DOHH2 (cell line): ENCODE data around the gene TRIM14.

Source experiments
- H3F3A ChIP-seq: fragments of 200-600 bp; sonication (generic), shearing (Covaris generic); 2 replicates; pipeline ENCODE4 v1.6.0; 2016; ENCODE audit warnings: antibody characterized with exemption, mild to moderate bottlenecking; ENCODE audit not compliant: control insufficient read depth, insufficient read depth
- H3K27ac ChIP-seq: fragments of 200-600 bp; sonication (generic); 2 replicates; pipeline ENCODE4 v1.5.1; 2014; ENCODE audit warnings: low read depth, mild to moderate bottlenecking, low read length, moderate library complexity
- H3K27me3 ChIP-seq: fragments of 200-600 bp; sonication (generic); 2 replicates; pipeline ENCODE4 v1.6.1; 2014; ENCODE audit warnings: mild to moderate bottlenecking, low read length, mixed read lengths; ENCODE audit not compliant: control insufficient read depth
- H3K36me3 ChIP-seq: fragments of 200-600 bp; sonication (generic); 2 replicates; pipeline ENCODE4 v1.6.1; 2014; ENCODE audit warnings: mild to moderate bottlenecking, low read length, moderate library complexity, mixed read lengths; ENCODE audit not compliant: control insufficient read depth
- H3K4me1 ChIP-seq: fragments of 200-600 bp; sonication (generic); 2 replicates; pipeline ENCODE4 v1.6.1; 2014; ENCODE audit warnings: mild to moderate bottlenecking, low read length, mixed read lengths; ENCODE audit not compliant: control insufficient read depth
- H3K4me2 ChIP-seq: fragments of 200-600 bp; sonication (generic); 2 replicates; pipeline ENCODE4 v1.6.0; 2014; ENCODE audit warnings: mild to moderate bottlenecking, low read length, moderate library complexity
- H3K4me3 ChIP-seq: fragments of 200-600 bp; sonication (generic); 2 replicates; pipeline ENCODE4 v1.5.1; 2014; ENCODE audit warnings: mild to moderate bottlenecking, low read length, mixed read lengths
- H3K79me2 ChIP-seq: fragments of 200-600 bp; sonication (generic); 2 replicates; pipeline ENCODE4 v1.6.1; 2014; ENCODE audit warnings: mild to moderate bottlenecking, low read length, mixed read lengths; ENCODE audit not compliant: control insufficient read depth
- H3K9me2 ChIP-seq: fragments of 200-600 bp; sonication (generic); replicated peaks from 2 replicates; pipeline ENCODE4 v1.6.1; 2014; ENCODE audit warnings: mild to moderate bottlenecking, low read length, mixed read lengths; ENCODE audit not compliant: control insufficient read depth
- H3K9me3 ChIP-seq: fragments of 200-600 bp; sonication (generic); 2 replicates; pipeline ENCODE4 v1.6.1; 2014; ENCODE audit warnings: antibody characterized with exemption, low read length, mixed read lengths; ENCODE audit not compliant: control insufficient read depth, insufficient read depth
- H4K20me1 ChIP-seq: fragments of 200-600 bp; sonication (generic); 2 replicates; pipeline ENCODE4 v1.6.0; 2014; ENCODE audit warnings: low read depth, mild to moderate bottlenecking, antibody characterized with exemption, low read length, moderate library complexity; ENCODE audit not compliant: control insufficient read depth, insufficient read depth
- CTCF ChIP-seq: fragments of 200-600 bp; sonication (generic); IDR thresholded peaks from one replicate; pipeline ENCODE4 v1.5.1; 2014; ENCODE audit warnings: antibody characterized with exemption, mild to moderate bottlenecking, low read depth, low read length; ENCODE audit not compliant: poor library complexity, severe bottlenecking
- EZH2phosphoT487 ChIP-seq: fragments of 200-600 bp; sonication (generic); IDR thresholded peaks from 2 replicates; pipeline ENCODE4 v1.6.1; 2017; ENCODE audit warnings: borderline replicate concordance, mild to moderate bottlenecking, antibody characterized with exemption, low read length, moderate library complexity, mixed read lengths

The TRIM14 gene

DNA sequence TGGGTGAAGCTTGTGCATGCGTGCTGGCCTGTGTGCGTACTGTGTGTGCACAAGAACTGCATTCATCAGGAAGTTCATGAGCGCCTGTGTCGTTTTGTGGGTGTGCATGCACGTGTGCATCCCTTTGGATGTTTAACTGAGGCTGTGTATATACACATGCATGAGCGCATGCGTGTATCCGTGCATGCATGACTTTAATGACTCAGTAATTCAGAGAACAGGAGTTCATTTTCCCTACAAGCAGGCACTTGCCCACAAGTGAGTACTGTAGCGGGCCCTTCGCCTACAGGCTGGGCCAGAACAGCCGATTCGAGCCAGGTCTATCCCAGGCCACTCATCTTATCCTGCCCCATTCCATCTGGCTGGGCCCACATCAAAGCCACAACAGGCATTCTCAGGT lies 43.6 kb upstream of the TRIM14 start:
- Histone ChIP-seq H3K9me3 (no peaks in the 10 kb centered on the region), H3K79me2 (no peaks in the 10 kb centered on the region), H3K9me2 (no peaks in the 10 kb centered on the region), H3K27me3 (no peaks in the 10 kb centered on the region; the same call in 1 of the 2 replicates), H3F3A (no peaks in the 10 kb centered on the region), H3K4me1 (no peaks in the 10 kb centered on the region), H3K36me3 (no peaks in the 10 kb centered on the region), H3K4me2 (no peak overlapping the region), H3K27ac (no peak overlapping the region), H4K20me1 (no peaks in the 10 kb centered on the region), H3K4me3 (no peak overlapping the region)
- TF ChIP-seq EZH2phosphoT487, result no peak
- TF ChIP-seq CTCF, result no peak

DNA sequence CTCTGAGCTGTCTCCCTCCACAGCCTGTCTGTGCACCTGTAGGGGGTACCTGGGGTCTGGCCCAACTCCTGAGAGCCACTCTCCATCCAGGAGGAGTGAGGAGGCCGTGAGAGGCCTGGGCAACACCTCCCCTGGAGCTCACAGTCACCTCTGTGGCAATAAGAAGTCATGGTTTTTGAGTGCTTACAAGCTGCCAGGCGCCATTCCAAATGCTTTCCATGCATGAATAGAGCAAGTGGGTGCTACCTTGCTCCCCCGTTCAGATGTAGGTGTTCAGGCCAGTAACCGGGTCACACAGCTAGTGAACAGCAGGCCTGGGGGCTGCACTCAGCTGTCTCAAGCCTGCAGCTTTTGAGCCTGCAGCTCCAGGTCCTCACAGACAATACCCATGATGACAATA lies 42.8 kb upstream of the TRIM14 start:
- TF ChIP-seq EZH2phosphoT487 (no peak), CTCF (no peak)
- H3K36me3 ChIP-seq, result no peaks in the 10 kb centered on the region
- no peak overlapping the region for H3K4me3 ChIP-seq
- H3K27ac ChIP-seq, result no peak overlapping the region
- no peaks in the 10 kb centered on the region for H3K9me2 ChIP-seq
- H3K27me3 ChIP-seq, result no peaks in the 10 kb centered on the region; the same call in 1 of the 2 replicates
- H3K4me2 ChIP-seq, result no peak overlapping the region
- no peaks in the 10 kb centered on the region for H3K4me1 ChIP-seq
- H3F3A ChIP-seq, result no peaks in the 10 kb centered on the region
- no peaks in the 10 kb centered on the region for H3K79me2 ChIP-seq
- H4K20me1 ChIP-seq, result no peaks in the 10 kb centered on the region
- no peaks in the 10 kb centered on the region for H3K9me3 ChIP-seq

- Histone ChIP-seq H3F3A (no peaks in the 10 kb centered on the region), H3K4me3 (no peak overlapping the region), H3K4me2 (no peak overlapping the region), H3K9me3 (no peaks in the 10 kb centered on the region), H3K27me3 (no peaks in the 10 kb centered on the region), H3K9me2 (no peaks in the 10 kb centered on the region), H4K20me1 (no peaks in the 10 kb centered on the region), H3K27ac (no peak overlapping the region), H3K4me1 (no peaks in the 10 kb centered on the region), H3K79me2 (no peaks in the 10 kb centered on the region), H3K36me3 (no peaks in the 10 kb centered on the region)
- TF ChIP-seq EZH2phosphoT487 (no peak), CTCF (no peak)
Observed at GRCh38 chr9:98159790-98160189, 40.8 kb upstream of the TRIM14 start.

DNA sequence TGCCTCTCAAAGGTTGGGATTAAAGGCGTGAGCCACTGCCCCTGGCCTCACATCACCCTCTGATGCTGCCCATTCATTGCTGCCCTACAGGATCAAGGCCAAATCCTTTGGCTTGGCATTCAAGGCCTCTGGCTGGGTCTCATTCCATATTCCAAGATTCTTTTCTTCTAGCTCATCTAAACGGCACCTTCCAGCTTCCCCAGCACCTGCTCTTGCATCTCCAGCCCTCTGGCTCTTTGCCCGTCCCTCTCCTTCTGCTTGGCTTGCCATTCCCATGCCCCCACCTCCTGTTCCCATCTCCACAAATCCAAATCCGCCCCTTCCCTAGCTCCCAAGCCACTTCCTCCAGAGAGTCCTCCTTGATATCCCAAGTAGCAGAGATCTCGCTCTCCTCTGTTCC lies 40.3 kb upstream of the TRIM14 start:
- H3F3A ChIP-seq, result no peaks in the 10 kb centered on the region
- no peak for TF ChIP-seq CTCF
- no peak for TF ChIP-seq EZH2phosphoT487

More for the DNA sequence above, 40.3 kb upstream of the TRIM14 start:
- Histone ChIP-seq H3K27ac (no peak overlapping the region), H3K4me1 (no peaks in the 10 kb centered on the region), H3K4me2 (no peak overlapping the region), H3K9me2 (no peaks in the 10 kb centered on the region), H3K27me3 (no peaks in the 10 kb centered on the region), H3K36me3 (no peaks in the 10 kb centered on the region), H3K79me2 (no peaks in the 10 kb centered on the region), H3K4me3 (no peak overlapping the region), H3K9me3 (no peaks in the 10 kb centered on the region), H4K20me1 (no peaks in the 10 kb centered on the region)
